Central memory CD8-positive, alpha-beta T cell (primary cell): ENCODE measurements around the gene KRTAP3-2.

Experiments used
- ATAC-seq: fragments of 150-1000 bp; cut with Tn5 transposase; replicated peaks from 2 replicates; pipeline ENCODE4 v1.10.0; 2022; ENCODE audit warnings: mild to moderate bottlenecking, moderate FRiP score, moderate number of reproducible peaks; ENCODE audit not compliant: poor library complexity, severe bottlenecking; ENCODE audit errors: extremely low read depth
- DNase-seq, 2 donors: peaks; one replicate each; pipeline ENCODE4 v3.0.0; 2021; ENCODE audit warnings: low spot score in 2 of 2
- H3K27ac Mint-ChIP-seq: one replicate; pipeline ENCODE4 v1.8.0; 2022; ENCODE audit warnings: low read depth, mild to moderate bottlenecking, moderate library complexity, mixed read lengths
- H3K27me3 Mint-ChIP-seq: one replicate; pipeline ENCODE4 v1.8.0; 2022; ENCODE audit warnings: mixed read lengths
- H3K36me3 Mint-ChIP-seq: one replicate; pipeline ENCODE4 v1.8.0; 2022; ENCODE audit warnings: mild to moderate bottlenecking, moderate library complexity, mixed read lengths; ENCODE audit not compliant: insufficient read depth
- H3K4me1 Mint-ChIP-seq: one replicate; pipeline ENCODE4 v1.8.0; 2022; ENCODE audit warnings: mixed read lengths
- H3K4me3 Mint-ChIP-seq: one replicate; pipeline ENCODE4 v1.8.0; 2022; ENCODE audit warnings: mild to moderate bottlenecking, moderate library complexity, mixed read lengths
- H3K9me3 Mint-ChIP-seq: one replicate; pipeline ENCODE4 v1.8.0; 2022; ENCODE audit warnings: mixed read lengths

Gene KRTAP3-2

DNA sequence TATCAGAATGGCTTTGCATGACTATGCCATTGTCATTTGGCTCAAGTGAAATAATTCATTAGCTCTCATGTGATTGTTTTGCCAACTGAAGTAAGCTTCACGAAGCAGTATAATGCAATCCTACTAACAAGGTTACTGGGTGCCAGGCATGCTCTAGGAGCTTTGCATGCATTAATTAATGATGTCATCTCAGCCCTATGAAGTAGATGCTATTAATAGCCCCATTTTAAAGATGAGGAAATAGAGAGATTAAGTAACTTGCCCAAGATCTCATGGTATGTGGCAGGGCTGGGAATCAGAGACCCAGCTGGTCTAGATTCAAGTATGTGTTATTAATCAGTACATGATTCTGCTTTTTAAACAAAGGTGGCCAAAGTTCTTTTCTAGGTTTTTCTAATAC is 47.0 kb downstream of the KRTAP3-2 start:
- Mint-ChIP-seq H3K27ac (no peak overlapping the region), H3K4me1 (no peaks in the 10 kb centered on the region), H3K9me3 (no peaks in the 10 kb centered on the region), H3K27me3 (peaks cover 77% of the 10 kb centered on the region), H3K36me3 (no peaks in the 10 kb centered on the region), H3K4me3 (no peak overlapping the region)
- no peak for DNase-seq
- no peak for ATAC-seq

GRCh38 chr17:40952154-40952553 is 47.6 kb downstream of the KRTAP3-2 start:
- Mint-ChIP-seq H3K9me3 (no peaks in the 10 kb centered on the region), H3K36me3 (no peaks in the 10 kb centered on the region), H3K4me3 (no peak overlapping the region), H3K27ac (no peak overlapping the region), H3K27me3 (peaks cover 82% of the 10 kb centered on the region), H3K4me1 (no peaks in the 10 kb centered on the region)
- DNase-seq: no peak
- no peak for ATAC-seq

GRCh38 chr17:40951011-40951622 is 48.6 kb downstream of the KRTAP3-2 start:
- no peak for ATAC-seq
- H3K27me3 Mint-ChIP-seq: peaks cover 89% of the 10 kb centered on the region

DNA sequence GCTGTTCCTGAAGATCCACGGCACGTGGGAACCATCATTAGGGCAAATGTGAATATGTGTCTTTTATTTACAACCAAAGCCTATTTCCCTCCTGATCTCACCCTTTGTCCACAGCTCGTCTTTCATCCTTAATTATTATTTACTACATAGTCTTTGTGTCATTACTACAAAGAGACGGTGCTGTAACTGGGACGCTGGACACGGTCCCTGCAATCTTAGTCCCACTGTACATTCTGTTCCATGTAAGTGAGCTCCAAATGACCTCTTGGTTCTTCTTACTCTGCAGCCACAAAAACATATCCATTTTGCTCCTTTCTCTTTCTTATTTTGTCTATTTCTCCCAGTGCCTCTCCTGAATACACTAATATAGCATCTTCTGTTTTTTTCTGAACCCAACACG is 49.5 kb downstream of the KRTAP3-2 start:
- Mint-ChIP-seq H3K27ac (no peak overlapping the region), H3K4me3 (no peak overlapping the region), H3K9me3 (no peaks in the 10 kb centered on the region), H3K27me3 (peaks cover 89% of the 10 kb centered on the region), H3K36me3 (no peaks in the 10 kb centered on the region), H3K4me1 (no peaks in the 10 kb centered on the region)
- DNase-seq (no peak), ATAC-seq (no peak)

More at GRCh38 chr17:40951011-40951622, 48.6 kb downstream of the KRTAP3-2 start:
- H3K4me1 Mint-ChIP-seq: no peaks in the 10 kb centered on the region
- no peak overlapping the region for H3K4me3 Mint-ChIP-seq
- H3K27ac Mint-ChIP-seq: no peak overlapping the region
- DNase-seq: no peak
- no peaks in the 10 kb centered on the region for H3K9me3 Mint-ChIP-seq
- no peaks in the 10 kb centered on the region for H3K36me3 Mint-ChIP-seq

DNA sequence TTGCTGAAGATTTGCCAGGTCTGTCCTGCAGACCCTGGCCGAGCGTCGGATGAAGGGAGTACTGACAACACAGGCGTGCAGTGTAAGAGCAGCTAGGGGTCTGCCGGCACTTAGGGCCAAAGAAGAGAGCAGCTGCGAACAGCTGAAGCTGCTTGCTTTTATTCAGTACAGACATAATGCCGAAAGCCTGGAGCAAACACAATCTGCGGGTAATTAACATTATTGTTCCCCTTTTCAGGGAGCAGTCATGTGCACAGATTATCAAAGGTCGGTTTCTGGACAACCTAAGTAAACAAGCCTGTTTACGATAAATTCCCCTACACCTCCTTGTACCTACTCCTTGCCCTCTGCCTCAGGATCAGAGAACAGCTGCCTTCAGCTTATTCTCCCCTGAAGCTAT is 50.3 kb downstream of the KRTAP3-2 start:
- DNase-seq: no peak
- H3K4me1 Mint-ChIP-seq: no peaks in the 10 kb centered on the region
- H3K36me3 Mint-ChIP-seq: no peaks in the 10 kb centered on the region
- no peak overlapping the region for H3K27ac Mint-ChIP-seq
- peaks cover 89% of the 10 kb centered on the region for H3K27me3 Mint-ChIP-seq
- no peak overlapping the region for H3K4me3 Mint-ChIP-seq
- no peaks in the 10 kb centered on the region for H3K9me3 Mint-ChIP-seq
- no peak for ATAC-seq
